ENCODE results near the gene ALKBH3.

DNA sequence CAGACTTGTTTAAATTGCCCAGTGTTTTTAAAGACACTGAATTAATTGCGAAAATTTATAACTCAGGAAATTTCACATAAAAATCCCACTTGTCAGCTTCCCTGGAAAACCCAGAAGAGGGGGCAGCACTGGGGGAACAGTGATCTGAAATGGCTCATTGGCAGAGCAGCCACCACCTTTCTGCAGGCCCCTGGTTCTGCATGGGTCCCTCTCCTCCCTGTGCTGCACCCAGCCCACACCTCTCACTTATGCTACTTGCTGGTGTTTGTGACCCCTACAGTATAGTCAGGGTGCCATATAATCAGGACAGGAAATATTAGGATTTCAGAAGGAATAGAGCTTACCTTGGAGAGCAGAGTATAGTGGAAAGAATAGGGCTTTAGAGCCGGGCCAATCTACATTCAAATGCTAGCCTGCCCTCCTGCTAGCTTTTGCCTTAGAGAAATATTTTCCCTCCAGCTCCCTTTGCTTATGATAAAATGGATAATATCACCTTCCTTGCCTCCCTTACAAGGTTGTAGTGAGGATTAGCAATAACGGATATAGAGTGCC is 33.3 kb downstream of the ALKBH3 start:
- TF ChIP-seq, protein P1, sequence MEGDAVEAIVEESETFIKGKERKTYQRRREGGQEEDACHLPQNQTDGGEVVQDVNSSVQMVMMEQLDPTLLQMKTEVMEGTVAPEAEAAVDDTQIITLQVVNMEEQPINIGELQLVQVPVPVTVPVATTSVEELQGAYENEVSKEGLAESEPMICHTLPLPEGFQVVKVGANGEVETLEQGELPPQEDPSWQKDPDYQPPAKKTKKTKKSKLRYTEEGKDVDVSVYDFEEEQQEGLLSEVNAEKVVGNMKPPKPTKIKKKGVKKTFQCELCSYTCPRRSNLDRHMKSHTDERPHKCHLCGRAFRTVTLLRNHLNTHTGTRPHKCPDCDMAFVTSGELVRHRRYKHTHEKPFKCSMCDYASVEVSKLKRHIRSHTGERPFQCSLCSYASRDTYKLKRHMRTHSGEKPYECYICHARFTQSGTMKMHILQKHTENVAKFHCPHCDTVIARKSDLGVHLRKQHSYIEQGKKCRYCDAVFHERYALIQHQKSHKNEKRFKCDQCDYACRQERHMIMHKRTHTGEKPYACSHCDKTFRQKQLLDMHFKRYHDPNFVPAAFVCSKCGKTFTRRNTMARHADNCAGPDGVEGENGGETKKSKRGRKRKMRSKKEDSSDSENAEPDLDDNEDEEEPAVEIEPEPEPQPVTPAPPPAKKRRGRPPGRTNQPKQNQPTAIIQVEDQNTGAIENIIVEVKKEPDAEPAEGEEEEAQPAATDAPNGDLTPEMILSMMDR (IDR thresholded peaks at IDR 0.05; ENCODE audit: low read depth, low read length, missing input control): no peak
- TF ChIP-seq JUND (IDR thresholded peaks at IDR 0.05) (no peak), HNF4A (conservative IDR thresholded peaks at IDR 0.05) (no peak), SP1 (IDR thresholded peaks at IDR 0.05) (no peak), RAD21 (IDR thresholded peaks at IDR 0.05) (no peak), YY1 (IDR thresholded peaks at IDR 0.05) (no peak), NR2F2 (IDR thresholded peaks at IDR 0.05) (no peak)
- TF ChIP-seq, protein P2, sequence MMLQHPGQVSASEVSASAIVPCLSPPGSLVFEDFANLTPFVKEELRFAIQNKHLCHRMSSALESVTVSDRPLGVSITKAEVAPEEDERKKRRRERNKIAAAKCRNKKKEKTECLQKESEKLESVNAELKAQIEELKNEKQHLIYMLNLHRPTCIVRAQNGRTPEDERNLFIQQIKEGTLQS (IDR thresholded peaks at IDR 0.05): no peak
- TF ChIP-seq, protein P3, sequence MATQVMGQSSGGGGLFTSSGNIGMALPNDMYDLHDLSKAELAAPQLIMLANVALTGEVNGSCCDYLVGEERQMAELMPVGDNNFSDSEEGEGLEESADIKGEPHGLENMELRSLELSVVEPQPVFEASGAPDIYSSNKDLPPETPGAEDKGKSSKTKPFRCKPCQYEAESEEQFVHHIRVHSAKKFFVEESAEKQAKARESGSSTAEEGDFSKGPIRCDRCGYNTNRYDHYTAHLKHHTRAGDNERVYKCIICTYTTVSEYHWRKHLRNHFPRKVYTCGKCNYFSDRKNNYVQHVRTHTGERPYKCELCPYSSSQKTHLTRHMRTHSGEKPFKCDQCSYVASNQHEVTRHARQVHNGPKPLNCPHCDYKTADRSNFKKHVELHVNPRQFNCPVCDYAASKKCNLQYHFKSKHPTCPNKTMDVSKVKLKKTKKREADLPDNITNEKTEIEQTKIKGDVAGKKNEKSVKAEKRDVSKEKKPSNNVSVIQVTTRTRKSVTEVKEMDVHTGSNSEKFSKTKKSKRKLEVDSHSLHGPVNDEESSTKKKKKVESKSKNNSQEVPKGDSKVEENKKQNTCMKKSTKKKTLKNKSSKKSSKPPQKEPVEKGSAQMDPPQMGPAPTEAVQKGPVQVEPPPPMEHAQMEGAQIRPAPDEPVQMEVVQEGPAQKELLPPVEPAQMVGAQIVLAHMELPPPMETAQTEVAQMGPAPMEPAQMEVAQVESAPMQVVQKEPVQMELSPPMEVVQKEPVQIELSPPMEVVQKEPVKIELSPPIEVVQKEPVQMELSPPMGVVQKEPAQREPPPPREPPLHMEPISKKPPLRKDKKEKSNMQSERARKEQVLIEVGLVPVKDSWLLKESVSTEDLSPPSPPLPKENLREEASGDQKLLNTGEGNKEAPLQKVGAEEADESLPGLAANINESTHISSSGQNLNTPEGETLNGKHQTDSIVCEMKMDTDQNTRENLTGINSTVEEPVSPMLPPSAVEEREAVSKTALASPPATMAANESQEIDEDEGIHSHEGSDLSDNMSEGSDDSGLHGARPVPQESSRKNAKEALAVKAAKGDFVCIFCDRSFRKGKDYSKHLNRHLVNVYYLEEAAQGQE (IDR thresholded peaks at IDR 0.05): no peak
- TF ChIP-seq, protein P4, sequence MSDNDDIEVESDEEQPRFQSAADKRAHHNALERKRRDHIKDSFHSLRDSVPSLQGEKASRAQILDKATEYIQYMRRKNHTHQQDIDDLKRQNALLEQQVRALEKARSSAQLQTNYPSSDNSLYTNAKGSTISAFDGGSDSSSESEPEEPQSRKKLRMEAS (IDR thresholded peaks at IDR 0.05): no peak
